Left ventricle myocardium inferior (tissue), 1 donor: ENCODE results near the gene RUNX3. TPM values are rescaled to one million over a fixed set of nuclear protein-coding genes. Genes with fewer than 3 reads are reported as not detected.

ENCODE experiments used
- DNase-seq: peaks from one replicate; pipeline ENCODE4 v3.0.0-alpha.2; 2020
- H3K27ac ChIP-seq: fragments of 200-600 bp; replicated peaks from 2 replicates; pipeline ENCODE4 v1.8.0; 2021
- H3K27me3 ChIP-seq: fragments of 200-600 bp; 2 replicates; pipeline ENCODE4 v1.8.0; 2021; ENCODE audit warnings: low read depth
- H3K36me3 ChIP-seq: fragments of 200-600 bp; 2 replicates; pipeline ENCODE4 v1.8.0; 2021
- H3K4me1 ChIP-seq: fragments of 200-600 bp; 2 replicates; pipeline ENCODE4 v1.8.0; 2021
- H3K4me3 ChIP-seq: fragments of 200-600 bp; 2 replicates; pipeline ENCODE4 v1.8.0; 2021; ENCODE audit warnings: mild to moderate bottlenecking, moderate library complexity
- H3K9me3 ChIP-seq: fragments of 200-600 bp; replicated peaks from 2 replicates; pipeline ENCODE4 v1.8.0; 2021
- intact Hi-C: fragments of 100-400 bp; cut with micrococcal nuclease; formaldehyde crosslinking; loops from one replicate; pipeline ENCODE4 v1.11.0; 2022
- total RNA-seq: library from RNA; stranded (reverse); fragmentation: NEBNext Ultra II Directional; extraction: Animal tissue kit (Norgen Biotek cat#: 25700); gene quantifications from one replicate; pipeline ENCODE4 v1.2.1, GENCODE V29; 2021
- TF ChIP-seq, protein P1 (sequence below): fragments of 200-600 bp; IDR thresholded peaks from 2 replicates; pipeline ENCODE4 v1.8.0; 2021; ENCODE audit warnings: antibody characterized with exemption, mild to moderate bottlenecking, borderline replicate concordance
- donor health status: DM: no; HTN: yes; CAD: no; lungs with severe emphysema.

RUNX3 gene
- total RNA-seq, 1 donor from 2014 or later, result 0.52 TPM

DNA sequence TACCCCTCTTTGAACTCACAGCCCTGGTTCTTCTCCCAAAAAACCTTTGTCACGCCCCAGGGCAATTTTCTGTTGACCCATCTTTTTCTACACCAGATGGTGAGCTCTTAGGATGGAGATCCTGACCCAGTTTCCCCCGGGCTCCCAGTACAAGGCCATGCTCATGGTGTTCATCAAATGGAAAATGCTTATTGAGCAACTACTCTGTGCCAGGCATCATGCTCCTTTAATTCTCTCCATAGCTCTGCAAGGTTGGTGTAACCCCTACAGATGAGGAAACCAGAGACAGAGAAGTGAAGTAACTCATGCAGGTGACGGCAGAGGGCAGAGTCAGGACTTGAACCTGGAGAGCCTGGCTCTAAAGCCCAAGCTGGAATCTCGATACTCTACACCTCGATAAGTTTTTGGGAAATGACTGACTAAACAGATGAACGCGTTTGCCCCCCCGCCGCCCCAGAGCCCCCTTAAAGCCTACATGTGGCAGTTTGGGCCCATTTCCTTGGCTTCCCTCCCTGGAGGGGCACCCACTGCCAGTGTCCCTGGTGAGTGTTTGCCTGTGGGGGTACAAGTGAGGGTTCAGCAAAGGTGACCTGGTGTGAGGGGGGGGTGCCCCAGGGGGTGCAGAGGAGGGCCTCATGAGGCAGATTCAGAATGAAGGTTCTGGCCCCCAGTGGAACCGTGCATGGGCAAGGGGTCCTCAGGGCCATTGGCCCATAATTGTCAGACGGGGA is 30.2 kb upstream of the RUNX3 start:
- no peaks in the 10 kb centered on the region for H3K36me3 ChIP-seq
- TF ChIP-seq, protein P1, sequence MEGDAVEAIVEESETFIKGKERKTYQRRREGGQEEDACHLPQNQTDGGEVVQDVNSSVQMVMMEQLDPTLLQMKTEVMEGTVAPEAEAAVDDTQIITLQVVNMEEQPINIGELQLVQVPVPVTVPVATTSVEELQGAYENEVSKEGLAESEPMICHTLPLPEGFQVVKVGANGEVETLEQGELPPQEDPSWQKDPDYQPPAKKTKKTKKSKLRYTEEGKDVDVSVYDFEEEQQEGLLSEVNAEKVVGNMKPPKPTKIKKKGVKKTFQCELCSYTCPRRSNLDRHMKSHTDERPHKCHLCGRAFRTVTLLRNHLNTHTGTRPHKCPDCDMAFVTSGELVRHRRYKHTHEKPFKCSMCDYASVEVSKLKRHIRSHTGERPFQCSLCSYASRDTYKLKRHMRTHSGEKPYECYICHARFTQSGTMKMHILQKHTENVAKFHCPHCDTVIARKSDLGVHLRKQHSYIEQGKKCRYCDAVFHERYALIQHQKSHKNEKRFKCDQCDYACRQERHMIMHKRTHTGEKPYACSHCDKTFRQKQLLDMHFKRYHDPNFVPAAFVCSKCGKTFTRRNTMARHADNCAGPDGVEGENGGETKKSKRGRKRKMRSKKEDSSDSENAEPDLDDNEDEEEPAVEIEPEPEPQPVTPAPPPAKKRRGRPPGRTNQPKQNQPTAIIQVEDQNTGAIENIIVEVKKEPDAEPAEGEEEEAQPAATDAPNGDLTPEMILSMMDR, result no peak
- no peak overlapping the region for H3K4me3 ChIP-seq
- no peak overlapping the region for H3K27ac ChIP-seq
- H3K4me1 ChIP-seq, result no peaks in the 10 kb centered on the region
- H3K9me3 ChIP-seq, result no peaks in the 10 kb centered on the region
- intact Hi-C loops, result no loop called here
- H3K27me3 ChIP-seq, result peaks cover 98% of the 10 kb centered on the region
- DNase-seq, result no peak

- Histone ChIP-seq H3K27ac (no peak overlapping the region), H3K9me3 (no peaks in the 10 kb centered on the region), H3K4me3 (no peak overlapping the region), H3K36me3 (no peaks in the 10 kb centered on the region), H3K27me3 (peaks cover 96% of the 10 kb centered on the region), H3K4me1 (no peaks in the 10 kb centered on the region)
- no peak for DNase-seq
- intact Hi-C loops, result no loop called here
- TF ChIP-seq, protein P1, result no peak
Observed at GRCh38 chr1:24959623-24959975, 29.5 kb upstream of the RUNX3 start.

- Histone ChIP-seq H3K27ac (no peak overlapping the region), H3K36me3 (no peaks in the 10 kb centered on the region), H3K27me3 (peaks cover 91% of the 10 kb centered on the region), H3K4me3 (no peak overlapping the region), H3K4me1 (no peaks in the 10 kb centered on the region), H3K9me3 (no peaks in the 10 kb centered on the region)
- TF ChIP-seq, protein P1, result no peak
- intact Hi-C loops, result no loop called here
- DNase-seq, result no peak
Observed at GRCh38 chr1:24958766-24959622, 28.9 kb upstream of the RUNX3 start.

DNA sequence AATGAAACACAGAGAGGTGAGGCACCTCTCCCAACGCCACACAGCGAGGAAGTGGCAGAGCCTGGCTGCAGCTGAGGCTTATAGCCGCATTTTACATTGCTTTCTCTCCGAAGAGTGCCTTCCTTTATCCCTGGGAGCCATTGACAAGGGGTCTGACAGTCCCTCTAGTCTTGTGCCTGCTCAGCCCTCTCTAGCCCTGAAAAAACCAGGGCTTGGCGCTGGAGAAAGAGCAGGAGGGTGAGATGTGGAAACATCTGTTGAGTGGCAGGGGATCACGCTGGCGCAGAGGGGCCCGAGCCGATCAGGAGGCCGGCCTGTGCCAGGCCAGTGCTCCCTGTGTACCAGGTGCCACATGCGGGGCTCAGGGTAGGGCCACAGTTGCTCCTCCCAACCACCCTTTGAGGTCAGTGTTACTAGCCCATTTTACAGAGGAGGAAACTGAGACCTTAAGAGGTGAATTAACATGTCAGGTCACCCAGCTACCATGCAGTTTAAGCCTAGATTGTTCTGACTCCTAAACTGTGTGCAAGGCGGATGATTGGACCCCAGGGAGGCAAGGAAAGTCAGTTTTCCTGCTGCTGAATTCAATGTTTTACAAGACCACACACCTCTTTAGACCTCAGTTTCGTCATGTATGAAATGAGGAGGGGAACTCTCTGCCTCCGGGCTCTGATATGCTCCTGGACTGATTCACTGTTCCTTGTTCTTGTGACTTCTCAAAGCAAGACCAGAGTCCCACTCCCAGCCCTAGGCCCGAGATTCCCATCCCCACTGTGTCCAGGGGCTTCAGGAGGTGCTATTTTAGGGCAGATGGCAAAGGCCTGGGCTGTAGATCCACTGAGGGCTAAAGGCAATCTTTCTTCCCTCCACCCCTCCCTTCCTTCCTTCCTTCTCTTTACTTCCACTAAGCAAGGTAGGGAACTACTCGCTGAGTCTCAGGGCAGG is 28.0 kb upstream of the RUNX3 start:
- intact Hi-C loops, result no loop called here
- H3K27ac ChIP-seq, result no peak overlapping the region
- no peaks in the 10 kb centered on the region for H3K9me3 ChIP-seq
- H3K36me3 ChIP-seq, result no peaks in the 10 kb centered on the region
- H3K4me3 ChIP-seq, result no peak overlapping the region
- H3K27me3 ChIP-seq, result peaks cover 81% of the 10 kb centered on the region
- no peaks in the 10 kb centered on the region for H3K4me1 ChIP-seq
- TF ChIP-seq, protein P1, result no peak
- DNase-seq, result no peak
